Measurements from ENCODE around the gene PTGR3.
A peak's percentile ranks its signal among the peaks of the same experiment; 100 is the strongest.

PTGR3 gene

GRCh38 chr18:75238100-75238499, 29.2 kb upstream of the PTGR3 start:
- DNase-seq (ENCODE audit: low read depth in 2 of 2) = no peak
- H3K4me3 ChIP-seq (replicated peaks in 1 of 2; ENCODE audit: low read depth in 2 of 2, low read length in 2 of 2) = no peak overlapping the region
- no peak for TF ChIP-seq CTCF (IDR thresholded peaks at IDR 0.05; ENCODE audit: low read depth, low read length)

- no peak overlapping the region for H3K4me3 ChIP-seq (replicated peaks in 1 of 2; ENCODE audit: low read depth in 2 of 2, low read length in 2 of 2)
- no peak for DNase-seq (ENCODE audit: low read depth in 2 of 2)
- no peak for TF ChIP-seq CTCF (IDR thresholded peaks at IDR 0.05; ENCODE audit: low read depth, low read length)
Measured at GRCh38 chr18:75235896-75236295, 27.0 kb upstream of the PTGR3 start.

DNA sequence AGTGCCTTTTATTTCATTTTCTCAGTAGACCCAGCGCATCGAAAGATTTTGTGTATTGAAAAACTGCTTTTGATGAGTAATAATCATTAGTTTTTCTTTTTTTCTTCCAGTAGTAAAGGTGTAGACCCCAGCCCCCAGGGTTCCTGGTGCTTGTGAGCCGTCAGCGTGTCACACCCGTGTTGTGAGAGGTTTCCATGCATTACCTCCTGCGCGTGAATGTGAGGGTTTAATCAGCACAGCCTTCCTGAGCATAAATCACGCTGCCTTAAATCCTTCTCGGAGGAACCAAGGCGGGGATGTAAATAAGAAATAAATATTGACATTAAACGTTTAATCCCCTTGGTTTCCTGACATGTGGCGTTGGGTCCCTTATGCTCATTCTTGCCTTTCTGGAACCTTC, 26.0 kb upstream of the PTGR3 start:
- DNase-seq (ENCODE audit: low read depth in 2 of 2) = no peak
- TF ChIP-seq CTCF (IDR thresholded peaks at IDR 0.05; ENCODE audit: low read depth, low read length) = no peak
- no peak overlapping the region for H3K4me3 ChIP-seq (replicated peaks in 1 of 2; ENCODE audit: low read depth in 2 of 2, low read length in 2 of 2)

DNA sequence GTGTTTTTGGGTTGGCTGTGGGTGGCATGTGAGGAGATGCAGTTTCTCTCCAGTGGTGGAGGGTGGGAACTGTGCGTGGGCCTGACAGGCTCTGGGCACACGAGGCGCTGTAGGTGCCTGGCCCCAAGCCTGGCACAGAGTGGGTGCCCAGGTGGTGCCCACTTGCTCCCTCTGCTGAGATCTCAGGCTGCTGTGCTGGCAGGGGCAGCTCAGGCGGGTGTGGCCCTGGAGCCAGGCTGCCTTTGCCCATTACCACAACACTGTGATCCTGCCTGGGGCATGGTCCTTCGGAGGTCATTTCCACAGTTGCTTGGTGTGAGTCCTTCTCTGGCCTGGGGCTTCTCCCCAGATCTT, 22.1 kb upstream of the PTGR3 start:
- no peak for TF ChIP-seq CTCF (IDR thresholded peaks at IDR 0.05; ENCODE audit: low read depth, low read length)
- DNase-seq (ENCODE audit: low read depth in 2 of 2) = no peak
- H3K4me3 ChIP-seq (replicated peaks in 1 of 2; ENCODE audit: low read depth in 2 of 2, low read length in 2 of 2) = no peak overlapping the region

GRCh38 chr18:75230163-75231052, 21.5 kb upstream of the PTGR3 start:
- H3K4me3 ChIP-seq (replicated peaks in 1 of 2; ENCODE audit: low read depth in 2 of 2, low read length in 2 of 2) = no peak overlapping the region
- no peak for TF ChIP-seq CTCF (IDR thresholded peaks at IDR 0.05; ENCODE audit: low read depth, low read length)
- peak in 1 of 2 donors; percentile 51 for DNase-seq (ENCODE audit: low read depth in 2 of 2)

- no peak for TF ChIP-seq CTCF (IDR thresholded peaks at IDR 0.05; ENCODE audit: low read depth, low read length)
- no peak overlapping the region for H3K4me3 ChIP-seq (replicated peaks in 1 of 2; ENCODE audit: low read depth in 2 of 2, low read length in 2 of 2)
- no peak for DNase-seq (ENCODE audit: low read depth in 2 of 2)
Measured at GRCh38 chr18:75229437-75229836, 20.5 kb upstream of the PTGR3 start.

- no peak overlapping the region for H3K4me3 ChIP-seq (replicated peaks in 1 of 2; ENCODE audit: low read depth in 2 of 2, low read length in 2 of 2)
- no peak for TF ChIP-seq CTCF (IDR thresholded peaks at IDR 0.05; ENCODE audit: low read depth, low read length)
- no peak for DNase-seq (ENCODE audit: low read depth in 2 of 2)
Measured at GRCh38 chr18:75228967-75229366, 20.0 kb upstream of the PTGR3 start.

Measured in cardiac fibroblast (primary cell).